CD14-positive monocyte (primary cell): ENCODE data around the gene KLHL41. TPM values are rescaled to one million over a fixed set of nuclear protein-coding genes. Genes with fewer than 3 reads are reported as not detected.
A peak's percentile ranks its signal among the peaks of the same experiment; 100 is the strongest.
"Not testable (repeated sequence)": the region's sequence is repeated elsewhere in the genome, so short reads cannot be mapped to it uniquely, and the experiment has no call there.

ENCODE experiments used
- DNase-seq, 3 donors: peaks; one replicate each; pipeline ENCODE4 v3.0.0-alpha.2; 2011 to 2022
- H2AFZ ChIP-seq: 2 replicates; pipeline ENCODE4 v1.6.0; 2012; ENCODE audit warnings: mild to moderate bottlenecking, low read depth, low read length, inconsistent platforms; ENCODE audit not compliant: insufficient read depth, poor library complexity, severe bottlenecking
- H3K27ac ChIP-seq, 2 donors: 1 replicate in 1 of 2; 2 replicates in 1 of 2; pipeline ENCODE4 v1.5.1; 2012 to 2013; ENCODE audit warnings: low read length in 2 of 2, control low read depth in 1 of 2, inconsistent platforms in 1 of 2, low read depth in 1 of 2, mild to moderate bottlenecking in 1 of 2
- H3K27me3 ChIP-seq, 2 donors: one replicate each; pipeline versions ENCODE4 v1.6.0 to v1.6.1; 2011 to 2013; ENCODE audit warnings: low read length in 2 of 2; ENCODE audit not compliant: control insufficient read depth in 2 of 2, insufficient read depth in 2 of 2
- H3K36me3 ChIP-seq, 2 donors: replicated peaks in 1 of 2; 1 replicate in 1 of 2; 2 replicates in 1 of 2; pipeline versions ENCODE4 v1.5.1 to v1.6.1; 2012 to 2013; ENCODE audit warnings: low read length in 2 of 2, control low read depth in 1 of 2, inconsistent platforms in 1 of 2, mild to moderate bottlenecking in 1 of 2; ENCODE audit not compliant: insufficient read depth in 2 of 2, control insufficient read depth in 1 of 2
- H3K4me1 ChIP-seq, 2 donors: 1 replicate in 1 of 2; 2 replicates in 1 of 2; pipeline versions ENCODE4 v1.5.1 to v1.6.1; 2012 to 2013; ENCODE audit warnings: low read length in 2 of 2, control low read depth in 1 of 2, inconsistent platforms in 1 of 2, mild to moderate bottlenecking in 1 of 2, moderate library complexity in 1 of 2; ENCODE audit not compliant: insufficient read depth in 2 of 2, control insufficient read depth in 1 of 2
- H3K4me2 ChIP-seq: replicated peaks from 2 replicates; pipeline ENCODE3; 2012; ENCODE audit warnings: low read length, moderate library complexity, mild to moderate bottlenecking; ENCODE audit not compliant: poor library complexity, severe bottlenecking; ENCODE audit errors: extremely low read depth
- H3K4me3 ChIP-seq, 3 experiments: fragments of 200-600 bp in 1 of 3; sonication (generic) in 1 of 3; replicated peaks in 1 of 3; 1 replicate in 2 of 3; 2 replicates in 1 of 3; pipeline ENCODE4 v1.5.1; 2011 to 2013; ENCODE audit warnings: low read length in 3 of 3, mild to moderate bottlenecking in 3 of 3, control low read depth in 2 of 3, low read depth in 2 of 3, inconsistent platforms in 1 of 3, moderate library complexity in 1 of 3
- H3K79me2 ChIP-seq: 2 replicates; pipeline ENCODE4 v1.6.0; 2012; ENCODE audit warnings: mild to moderate bottlenecking, control low read depth, inconsistent platforms, low read length, moderate library complexity; ENCODE audit not compliant: insufficient read depth
- H3K9ac ChIP-seq: 2 replicates; pipeline ENCODE4 v1.6.0; 2017; ENCODE audit warnings: low read length, mild to moderate bottlenecking; ENCODE audit not compliant: insufficient read depth, poor library complexity, severe bottlenecking
- H3K9me3 ChIP-seq, 2 donors: replicated peaks in 1 of 2; 1 replicate in 1 of 2; 2 replicates in 1 of 2; pipeline versions ENCODE4 v1.5.1 to v1.6.1; 2012 to 2013; ENCODE audit warnings: low read length in 2 of 2, control low read depth in 1 of 2; ENCODE audit not compliant: control insufficient read depth in 1 of 2, insufficient read depth in 1 of 2
- H4K20me1 ChIP-seq: 2 replicates; pipeline ENCODE4 v1.6.0; 2012; ENCODE audit warnings: mild to moderate bottlenecking, low read length, control low read depth, moderate library complexity; ENCODE audit not compliant: insufficient read depth
- H3K27ac Mint-ChIP-seq, 7 donors: one replicate each; pipeline ENCODE4 v1.8.0; 2020; ENCODE audit warnings: mild to moderate bottlenecking in 7 of 7, mixed read lengths in 7 of 7, moderate library complexity in 6 of 7, inconsistent platforms in 2 of 7
- H3K27me3 Mint-ChIP-seq, 3 donors: one replicate each; pipeline ENCODE4 v1.8.0; 2021 to 2022; ENCODE audit warnings: low read depth in 3 of 3, mild to moderate bottlenecking in 3 of 3, mixed read lengths in 3 of 3, moderate library complexity in 3 of 3, inconsistent platforms in 1 of 3
- H3K36me3 Mint-ChIP-seq, 2 donors: one replicate each; pipeline ENCODE4 v1.8.0; 2020; ENCODE audit warnings: mixed read lengths in 2 of 2, inconsistent platforms in 1 of 2, mild to moderate bottlenecking in 1 of 2
- H3K4me1 Mint-ChIP-seq: one replicate; pipeline ENCODE4 v1.8.0; 2020; ENCODE audit warnings: mild to moderate bottlenecking, mixed read lengths
- H3K4me3 Mint-ChIP-seq, 2 donors: one replicate each; pipeline ENCODE4 v1.8.0; 2020; ENCODE audit warnings: mild to moderate bottlenecking in 2 of 2, mixed read lengths in 2 of 2, moderate library complexity in 1 of 2
- H3K9me3 Mint-ChIP-seq, 7 donors: one replicate each; pipeline ENCODE4 v1.8.0; 2020 to 2022; ENCODE audit warnings: mixed read lengths in 7 of 7, mild to moderate bottlenecking in 6 of 7, moderate library complexity in 6 of 7, inconsistent platforms in 2 of 7
- CTCF ChIP-seq: fragments of 200-600 bp; IDR thresholded peaks from one replicate; pipeline ENCODE4 v1.8.0; 2022; ENCODE audit warnings: antibody characterized with exemption, mild to moderate bottlenecking
- WGBS: methylation state at CpG from one replicate; pipeline ENCODE4 v1.1.5; 2013; ENCODE audit warnings: missing lambda C conversion rate; ENCODE audit not compliant: insufficient coverage; 5-methylcytosine and 5-hydroxymethylcytosine counted together
- intact Hi-C, 2 donors: fragments of 100-400 bp; cut with micrococcal nuclease; formaldehyde crosslinking; loops; one replicate each; pipeline versions ENCODE4 v1.15.0 to v1.15.1; 2023
- polyA plus RNA-seq, 3 donors: library from polyadenylated mRNA; depleted of rRNA in 1 of 3; unstranded in 2 of 3; stranded (reverse) in 1 of 3; fragments of 300-500 nt in 2 of 3; fragments of >200 nt in 1 of 3; fragmentation: Illumina TruSeq in 2 of 3; gene quantifications; 1 replicate in 2 of 3; 2 replicates in 1 of 3; pipeline ENCODE4 v1.2.3, GENCODE V29; 2012 to 2021

KLHL41 gene
- polyA plus RNA-seq, 3 donors, result not detected

GRCh38 chr2:169546756-169547155 lies 37.3 kb downstream of the KLHL41 start:
- no peak for TF ChIP-seq CTCF
- Mint-ChIP-seq H3K4me3 (no peak overlapping the region), H3K4me1 (no peaks in the 10 kb centered on the region), H3K36me3 (peaks cover 60 to 86% of the 10 kb centered on the region in 2 donors), H3K27me3 (peaks cover 0 to 2% (median 0%) of the 10 kb centered on the region in 3 donors), H3K9me3 (peaks cover 0 to 2% (median 0%) of the 10 kb centered on the region in 7 donors), H3K27ac (no peak overlapping the region)
- Histone ChIP-seq H3K27me3 (no peaks in the 10 kb centered on the region), H3K4me1 (no peaks in the 10 kb centered on the region), H3K79me2 (no peaks in the 10 kb centered on the region), H3K9ac (no peak overlapping the region), H3K9me3 (no peaks in the 10 kb centered on the region), H3K27ac (no peak overlapping the region), H3K36me3 (peaks cover 59 to 79% of the 10 kb centered on the region in 2 donors), H3K4me2 (no peak overlapping the region), H4K20me1 (no peaks in the 10 kb centered on the region), H2AFZ (no peak overlapping the region), H3K4me3 (no peak overlapping the region)
- WGBS, result 100% methylated on average over 1 of the region's 2 CpGs
- DNase-seq, result no peak
- intact Hi-C loops, result no loop called here

GRCh38 chr2:169561364-169561763 lies 51.9 kb downstream of the KLHL41 start:
- Histone ChIP-seq H3K4me1 (no peaks in the 10 kb centered on the region), H3K9me3 (no peaks in the 10 kb centered on the region), H3K79me2 (no peaks in the 10 kb centered on the region), H3K27me3 (no peaks in the 10 kb centered on the region), H4K20me1 (no peaks in the 10 kb centered on the region), H3K9ac (no peak overlapping the region), H3K36me3 (peaks cover 18 to 50% of the 10 kb centered on the region in 2 donors), H3K4me2 (no peak overlapping the region), H2AFZ (no peak overlapping the region), H3K4me3 (no peak overlapping the region), H3K27ac (no peak overlapping the region)
- Mint-ChIP-seq H3K4me3 (no peak overlapping the region), H3K27me3 (no peaks in the 10 kb centered on the region), H3K9me3 (peaks cover 0 to 6% (median 3%) of the 10 kb centered on the region in 7 donors), H3K27ac (peak overlapping the region in 2 of 7 donors; percentile 11 to 43), H3K4me1 (no peaks in the 10 kb centered on the region), H3K36me3 (peaks cover 26 to 53% of the 10 kb centered on the region in 2 donors)
- no peak for TF ChIP-seq CTCF
- intact Hi-C loops, result no loop called here
- DNase-seq, result no peak
- WGBS, result no CpG with 5 or more reads among the region's 1 CpG

- H3K4me2 ChIP-seq, H3K9me3 ChIP-seq, H3K27me3 ChIP-seq, H3K9me3 Mint-ChIP-seq, H2AFZ ChIP-seq, H3K4me3 Mint-ChIP-seq, H3K27ac Mint-ChIP-seq, intact Hi-C loops, H3K4me1 ChIP-seq, DNase-seq, H3K27me3 Mint-ChIP-seq, H4K20me1 ChIP-seq, H3K27ac ChIP-seq, H3K4me3 ChIP-seq, H3K79me2 ChIP-seq, H3K4me1 Mint-ChIP-seq, H3K9ac ChIP-seq: not testable (repeated sequence)
- H3K36me3 ChIP-seq, result peaks cover 16 to 50% of the 10 kb centered on the region in 2 donors
- WGBS, result no CpG with 5 or more reads among the region's 5 CpGs
- H3K36me3 Mint-ChIP-seq, result peaks cover 20 to 47% of the 10 kb centered on the region in 2 donors
These were observed 52.6 kb downstream of the KLHL41 start for GRCh38 chr2:169562084-169562483.
